ENCODE data around the gene TRIM17.

The TRIM17 gene

GRCh38 chr1:228400692-228401454, 15.8 kb downstream of the TRIM17 start:
- DNase-seq = no peak

GRCh38 chr1:228400237-228400651, 16.4 kb downstream of the TRIM17 start:
- no peak for DNase-seq

- DNase-seq = no peak
Observed at GRCh38 chr1:228399531-228400236, 17.0 kb downstream of the TRIM17 start.

GRCh38 chr1:228398741-228399461, 17.8 kb downstream of the TRIM17 start:
- DNase-seq = no peak

- no peak for DNase-seq
Observed at GRCh38 chr1:228397966-228398365, 18.7 kb downstream of the TRIM17 start.

- DNase-seq = no peak
Observed at GRCh38 chr1:228396770-228397662, 19.6 kb downstream of the TRIM17 start.

- DNase-seq = no peak
Observed at GRCh38 chr1:228394571-228395394, 21.9 kb downstream of the TRIM17 start.

GRCh38 chr1:228393811-228394570, 22.7 kb downstream of the TRIM17 start:
- DNase-seq = no peak

GRCh38 chr1:228393268-228393701, 23.4 kb downstream of the TRIM17 start:
- no peak for DNase-seq

GRCh38 chr1:228392111-228392936, 24.3 kb downstream of the TRIM17 start:
- no peak for DNase-seq

- DNase-seq = no peak
Observed at GRCh38 chr1:228391411-228392020, 25.1 kb downstream of the TRIM17 start.

GRCh38 chr1:228390649-228391048, 26.0 kb downstream of the TRIM17 start:
- DNase-seq = no peak

GRCh38 chr1:228387321-228387720, 29.3 kb downstream of the TRIM17 start:
- DNase-seq = no peak

GRCh38 chr1:228385232-228385631, 31.4 kb downstream of the TRIM17 start:
- no peak for DNase-seq

GRCh38 chr1:228383773-228384172, 32.9 kb downstream of the TRIM17 start:
- no peak for DNase-seq

GRCh38 chr1:228381356-228381755, 35.3 kb downstream of the TRIM17 start:
- no peak for DNase-seq

- no peak for DNase-seq
Observed at GRCh38 chr1:228379666-228380065, 37.0 kb downstream of the TRIM17 start.

GRCh38 chr1:228378873-228379460, 37.7 kb downstream of the TRIM17 start:
- DNase-seq = no peak
